ENCODE results near the gene VPS35L.

- TF ChIP-seq CTCF (conservative IDR thresholded peaks at IDR 0.05; ENCODE audit: low read depth, low read length) = no peak
- no peak for TF ChIP-seq EZH2 (IDR thresholded peaks at IDR 0.05; ENCODE audit: borderline replicate concordance, low read depth, low read length, poor library complexity, severe bottlenecking)
These were observed 31.7 kb upstream of the VPS35L start, which contains the start of gene CCP110 for GRCh38 chr16:19523559-19524355.

All from A673 (cell line).